WERI-Rb-1 (cell line): ENCODE data around the gene RNF175.

Experiments used
- DNase-seq: peaks from one replicate; pipeline ENCODE4 v3.0.0-alpha.2; 2020
- H3K27ac ChIP-seq: fragments of 250-450 bp; sonication (Bioruptor Pico); 2 replicates; pipeline ENCODE4 v1.5.1; 2020; ENCODE audit warnings: mild to moderate bottlenecking, moderate library complexity
- H3K27me3 ChIP-seq: fragments of 250-450 bp; sonication (Bioruptor Pico); 2 replicates; pipeline ENCODE4 v1.5.1; 2021; ENCODE audit warnings: mild to moderate bottlenecking, low read depth, moderate library complexity; ENCODE audit not compliant: insufficient read depth, severe bottlenecking
- H3K36me3 ChIP-seq: fragments of 250-450 bp; sonication (Bioruptor Pico); 2 replicates; pipeline ENCODE4 v1.5.1; 2020; ENCODE audit warnings: mild to moderate bottlenecking, moderate library complexity
- H3K4me3 ChIP-seq: 2 replicates; pipeline ENCODE4 v1.5.1; 2011; ENCODE audit warnings: low read depth, mild to moderate bottlenecking, control low read depth, low read length
- H3K9me3 ChIP-seq: fragments of 250-450 bp; sonication (Bioruptor Pico); 2 replicates; pipeline ENCODE4 v1.5.1; 2021; ENCODE audit warnings: mild to moderate bottlenecking, moderate library complexity; ENCODE audit not compliant: severe bottlenecking
- TF ChIP-seq, protein P1 (sequence below): IDR thresholded peaks from 2 replicates; pipeline ENCODE4 v1.5.1; 2011; ENCODE audit warnings: low read depth, mild to moderate bottlenecking, control low read depth, inconsistent platforms, low read length

RNF175 gene

DNA sequence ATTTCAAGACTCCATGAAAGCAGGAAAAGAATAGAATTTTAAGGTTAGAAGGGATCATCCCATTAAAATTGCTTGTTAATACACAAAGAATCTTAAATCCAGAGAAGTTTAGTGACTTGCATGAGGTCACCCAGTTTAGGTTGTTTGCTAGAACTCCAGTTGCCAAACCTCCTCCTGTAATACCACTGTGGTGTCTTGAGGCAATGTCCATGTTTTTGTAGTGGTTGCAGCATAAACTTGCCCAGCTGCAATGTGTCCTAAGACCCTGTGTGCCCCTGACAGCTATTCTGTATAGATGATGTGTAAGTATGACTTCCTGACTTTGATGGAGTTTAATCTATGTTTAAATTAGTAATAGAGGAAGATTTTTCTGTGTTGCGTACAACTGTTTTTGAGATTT, 22.8 kb upstream of the RNF175 start:
- H3K4me3 ChIP-seq = no peak overlapping the region
- TF ChIP-seq, protein P1, sequence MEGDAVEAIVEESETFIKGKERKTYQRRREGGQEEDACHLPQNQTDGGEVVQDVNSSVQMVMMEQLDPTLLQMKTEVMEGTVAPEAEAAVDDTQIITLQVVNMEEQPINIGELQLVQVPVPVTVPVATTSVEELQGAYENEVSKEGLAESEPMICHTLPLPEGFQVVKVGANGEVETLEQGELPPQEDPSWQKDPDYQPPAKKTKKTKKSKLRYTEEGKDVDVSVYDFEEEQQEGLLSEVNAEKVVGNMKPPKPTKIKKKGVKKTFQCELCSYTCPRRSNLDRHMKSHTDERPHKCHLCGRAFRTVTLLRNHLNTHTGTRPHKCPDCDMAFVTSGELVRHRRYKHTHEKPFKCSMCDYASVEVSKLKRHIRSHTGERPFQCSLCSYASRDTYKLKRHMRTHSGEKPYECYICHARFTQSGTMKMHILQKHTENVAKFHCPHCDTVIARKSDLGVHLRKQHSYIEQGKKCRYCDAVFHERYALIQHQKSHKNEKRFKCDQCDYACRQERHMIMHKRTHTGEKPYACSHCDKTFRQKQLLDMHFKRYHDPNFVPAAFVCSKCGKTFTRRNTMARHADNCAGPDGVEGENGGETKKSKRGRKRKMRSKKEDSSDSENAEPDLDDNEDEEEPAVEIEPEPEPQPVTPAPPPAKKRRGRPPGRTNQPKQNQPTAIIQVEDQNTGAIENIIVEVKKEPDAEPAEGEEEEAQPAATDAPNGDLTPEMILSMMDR = no peak
- H3K9me3 ChIP-seq = no peaks in the 10 kb centered on the region
- no peaks in the 10 kb centered on the region for H3K36me3 ChIP-seq
- no peak for DNase-seq
- no peak overlapping the region for H3K27ac ChIP-seq
- H3K27me3 ChIP-seq = no peaks in the 10 kb centered on the region

DNA sequence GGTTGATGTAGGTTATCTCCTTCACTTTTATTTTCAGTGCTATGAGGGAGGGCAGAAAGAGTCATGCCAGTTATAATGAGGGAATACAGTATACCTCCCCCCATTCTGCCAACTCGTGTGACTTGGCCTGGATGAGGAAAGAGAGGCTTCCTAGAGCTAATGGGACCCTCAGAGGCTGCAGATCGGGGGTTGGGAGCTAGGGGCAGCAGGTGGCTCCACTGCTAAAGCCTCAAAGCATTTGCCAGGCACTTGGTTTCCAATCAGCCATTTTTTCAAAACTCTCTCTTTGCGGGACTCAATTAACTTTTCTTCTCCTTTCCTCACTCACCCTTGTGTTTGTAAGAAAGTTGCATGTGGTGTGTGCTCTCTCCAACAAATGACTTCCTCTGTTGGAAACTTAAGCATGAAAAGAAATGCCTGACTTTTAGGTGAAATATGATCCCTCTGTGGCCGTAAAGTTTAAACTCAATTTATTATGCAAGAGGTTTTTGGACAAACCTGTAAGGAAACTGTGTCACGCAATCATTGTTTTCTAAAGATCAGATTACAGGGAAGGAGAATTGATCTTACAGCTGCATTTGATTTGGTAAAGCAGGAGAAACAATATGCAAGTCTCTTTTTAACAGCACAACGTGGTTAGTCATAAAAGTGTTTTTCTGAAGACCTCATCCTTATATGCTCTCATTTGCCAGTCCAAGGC, 22.0 kb upstream of the RNF175 start:
- Histone ChIP-seq H3K9me3 (no peaks in the 10 kb centered on the region), H3K36me3 (no peaks in the 10 kb centered on the region), H3K27me3 (no peaks in the 10 kb centered on the region), H3K27ac (no peak overlapping the region), H3K4me3 (no peak overlapping the region)
- no peak for DNase-seq
- TF ChIP-seq, protein P1 = no peak

DNA sequence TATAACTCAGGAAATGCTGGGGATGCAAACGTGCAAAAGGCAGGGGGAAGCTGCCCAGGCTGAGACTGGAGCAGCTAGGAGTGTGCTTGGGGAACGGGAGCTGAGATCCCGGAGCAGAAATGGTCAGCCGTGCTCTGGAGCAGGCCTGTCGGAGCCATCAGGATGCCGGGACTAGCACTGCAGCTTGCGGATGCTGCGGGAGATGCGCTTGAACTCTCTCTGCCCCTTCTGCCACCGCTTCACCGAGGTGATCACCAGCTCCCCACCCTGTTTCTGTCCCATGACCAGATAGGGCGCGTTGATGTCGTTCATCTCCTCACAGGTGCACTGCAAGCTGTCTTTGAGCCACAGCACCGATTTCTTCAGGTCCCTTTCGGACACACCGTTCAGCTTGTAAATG, 21.5 kb upstream of the RNF175 start:
- Histone ChIP-seq H3K27me3 (no peaks in the 10 kb centered on the region), H3K9me3 (no peaks in the 10 kb centered on the region), H3K27ac (no peak overlapping the region), H3K4me3 (no peak overlapping the region), H3K36me3 (no peaks in the 10 kb centered on the region)
- TF ChIP-seq, protein P1 = no peak
- no peak for DNase-seq

DNA sequence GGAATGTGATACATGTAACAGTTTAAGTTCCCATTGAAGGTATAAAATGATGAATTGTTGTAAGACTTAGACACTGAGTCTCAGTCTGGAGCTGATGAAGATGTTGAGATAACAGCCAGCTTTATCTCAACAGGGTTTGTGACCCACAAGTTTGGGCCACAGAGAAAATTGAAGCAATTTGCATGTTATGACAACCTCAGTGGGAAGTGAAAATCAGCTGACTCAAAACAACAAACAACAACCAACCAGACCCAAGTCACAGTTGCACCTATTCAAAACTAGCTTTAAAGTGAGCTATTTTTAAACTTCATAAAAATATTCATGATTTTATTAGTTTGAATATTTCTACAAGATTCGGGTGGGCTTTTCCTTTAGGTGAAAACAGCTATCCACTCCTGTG, 21.1 kb upstream of the RNF175 start:
- Histone ChIP-seq H3K4me3 (no peak overlapping the region), H3K27ac (no peak overlapping the region), H3K9me3 (no peaks in the 10 kb centered on the region), H3K36me3 (no peaks in the 10 kb centered on the region), H3K27me3 (no peaks in the 10 kb centered on the region)
- TF ChIP-seq, protein P1 = no peak
- DNase-seq = no peak

DNA sequence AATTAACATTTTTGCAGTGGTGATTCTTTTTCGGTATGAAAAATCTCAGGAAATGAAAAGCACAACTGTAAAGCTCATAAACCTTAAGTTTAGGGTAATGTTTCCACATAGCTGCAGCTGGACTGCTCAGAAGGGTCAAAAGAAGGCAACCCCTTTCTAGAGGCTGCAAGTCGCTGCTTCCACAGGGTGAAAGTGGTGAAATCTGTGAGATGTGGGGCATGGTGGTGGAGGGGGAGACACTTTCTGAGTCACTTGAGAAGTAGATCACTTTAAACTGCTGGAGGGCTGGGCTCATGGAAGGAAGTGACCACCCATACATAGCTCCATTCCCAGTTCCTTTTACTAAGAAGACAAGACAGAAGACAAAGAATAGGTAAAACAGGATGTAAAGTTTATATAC, 20.4 kb upstream of the RNF175 start:
- no peak overlapping the region for H3K4me3 ChIP-seq
- no peaks in the 10 kb centered on the region for H3K36me3 ChIP-seq
- DNase-seq = no peak
- H3K27me3 ChIP-seq = no peaks in the 10 kb centered on the region
- TF ChIP-seq, protein P1 = no peak
- H3K9me3 ChIP-seq = no peaks in the 10 kb centered on the region
- no peak overlapping the region for H3K27ac ChIP-seq

DNA sequence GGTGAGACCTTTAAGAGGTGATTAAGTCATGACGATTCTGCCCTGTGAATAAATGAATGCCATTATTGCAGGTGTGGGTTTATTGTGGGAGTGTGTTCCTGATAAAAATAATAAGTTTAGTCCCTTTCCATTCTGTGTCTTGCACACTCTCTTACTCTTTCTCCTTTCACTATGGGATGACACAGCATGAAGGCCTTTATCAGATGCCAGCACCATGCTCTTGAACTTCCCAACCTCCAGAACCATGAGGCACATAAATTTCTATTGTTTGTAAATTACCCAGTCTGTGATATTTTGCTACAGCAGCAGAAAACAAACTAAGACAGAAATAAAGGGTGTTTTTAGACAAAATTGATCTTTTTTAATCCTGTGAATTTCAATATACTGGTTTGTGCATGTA, 18.6 kb upstream of the RNF175 start:
- H3K4me3 ChIP-seq = no peak overlapping the region
- DNase-seq = no peak
- TF ChIP-seq, protein P1 = no peak
- no peaks in the 10 kb centered on the region for H3K9me3 ChIP-seq
- H3K27me3 ChIP-seq = no peaks in the 10 kb centered on the region
- no peak overlapping the region for H3K27ac ChIP-seq
- no peaks in the 10 kb centered on the region for H3K36me3 ChIP-seq
